SK-N-SH treated with all-trans-retinoic acid at 6 μM for 48 hours (cell line): Measurements from ENCODE around the gene DAB2IP.

Source experiments
- GLIS3 ChIP-seq: fragments of 250-450 bp; sonication (Bioruptor Pico); IDR thresholded peaks from 2 replicates; pipeline ENCODE4 v1.5.0; 2020; ENCODE audit warnings: mild to moderate bottlenecking, moderate library complexity
- PPARA ChIP-seq: fragments of 250-450 bp; sonication (Bioruptor Pico); IDR thresholded peaks from 2 replicates; pipeline ENCODE4 v1.5.0; 2020; ENCODE audit warnings: mild to moderate bottlenecking, borderline replicate concordance
- TCF4 ChIP-seq: fragments of 250-450 bp; sonication (Bioruptor Pico); IDR thresholded peaks from 2 replicates; pipeline ENCODE4 v1.8.0; 2021; ENCODE audit warnings: mild to moderate bottlenecking, moderate library complexity, borderline replicate concordance

- TF ChIP-seq GLIS3 (no peak), TCF4 (CRISPR knock-in tag) (no peak), PPARA (CRISPR knock-in tag) (no peak)
Measured at GRCh38 chr9:121785673-121786542, 134.5 kb downstream of the DAB2IP start.
